ENCODE results near the gene DRAM1. TPM values are rescaled to one million over a fixed set of nuclear protein-coding genes. Genes with fewer than 3 reads are reported as not detected.
A peak's percentile ranks its signal among the peaks of the same experiment; 100 is the strongest.
"Not testable (repeated sequence)": the region's sequence is repeated elsewhere in the genome, so short reads cannot be mapped to it uniquely, and the experiment has no call there.

DRAM1 gene
- total and polyA plus RNA-seq, 9 of the 15 experiments (the other 6 are each of a cell fraction or from before 2014, with no cell fraction given) = 1.4 to 4.3 (median 2.7) TPM

- TF ChIP-seq ZBTB33 (CRISPR knock-in tag; IDR thresholded peaks at IDR 0.05) (no peak), KLF13 (tag; IDR thresholded peaks at IDR 0.05; ENCODE audit: borderline replicate concordance, low read depth) (no peak), CREB1 (IDR thresholded peaks at IDR 0.05) (no peak), CREB1 (CRISPR knock-in tag; IDR thresholded peaks at IDR 0.05) (no peak), EHMT2 (IDR thresholded peaks at IDR 0.05) (peak; percentile 16; the same call in 1 of the 2 replicates), KAT7 (CRISPR knock-in tag; IDR thresholded peaks at IDR 0.05; ENCODE audit: borderline replicate concordance) (0 out of 2 replicates have a peak, but pooled peaks have one; percentile 39), MAFF (IDR thresholded peaks at IDR 0.05; ENCODE audit: low read length) (no peak), CEBPZ (IDR thresholded peaks at IDR 0.05; ENCODE audit: borderline replicate concordance, low read depth, low read length) (no peak), ZNF311 (CRISPR knock-in tag; IDR thresholded peaks at IDR 0.05) (0 out of 2 replicates have a peak, but pooled peaks have one; percentile 65), ID3 (CRISPR knock-in tag; IDR thresholded peaks at IDR 0.05) (no peak), ID3 (tag; IDR thresholded peaks at IDR 0.05) (0 out of 2 replicates have a peak, but pooled peaks have one; percentile 32)
These were observed 21.4 kb upstream of the DRAM1 start (continued) for GRCh38 chr12:101855976-101856375.

- FAIRE-seq; intact Hi-C loops (cut with micrococcal nuclease); H3K4me2 ChIP-seq (ENCODE audit: insufficient read depth, low read length); H3K9me1 ChIP-seq (ENCODE audit: control insufficient read depth, insufficient read depth, low read length); H3K36me3 ChIP-seq (ENCODE audit: control insufficient read depth, insufficient read depth, low read length); H3K79me2 ChIP-seq (ENCODE audit: control insufficient read depth, insufficient read depth, low read length); CTCF ChIA-PET (ENCODE audit: low intra/inter-chr PET ratio); H3K9ac ChIP-seq (ENCODE audit: insufficient read depth in 1 of 2, low read depth in 2 of 2, low read length in 2 of 2); H3K4me3 ChIP-seq; H3K9me3 ChIP-seq (replicated peaks; ENCODE audit: control insufficient read depth, insufficient read depth, low read depth, low read length); in situ Hi-C loops (cut with MboI); ATAC-seq; H4K20me1 ChIP-seq (replicated peaks; ENCODE audit: control insufficient read depth, insufficient read depth, low read length); H3K27me3 ChIP-seq (ENCODE audit: control insufficient read depth in 2 of 2, insufficient read depth in 2 of 2, low read length in 2 of 2); DNase-seq (ENCODE audit: extremely low read depth in 1 of 4, low spot score in 3 of 4); BruUV-seq (replicated peaks): not testable (repeated sequence)
- POLR2A ChIA-PET = interaction anchor here (0.6 to 1.5 kb wide), 4 partner anchors 8 to 26 kb away, joined by 4 read pairs; partner anchors contain the start of genes DRAM1 and GNPTAB
- Histone ChIP-seq H3K27ac (ENCODE audit: extremely low read depth, low read depth, low read length) (peak overlapping the region; percentile 85; the same call in 2 of the 3 replicates), H2AFZ (ENCODE audit: low read depth, low read length) (peak overlapping the region; percentile 92; the same call in 1 of the 2 replicates), H3K4me1 (replicated peaks in 1 of 2; ENCODE audit: control insufficient read depth in 2 of 2, insufficient read depth in 2 of 2, low read length in 2 of 2) (peaks cover 19 to 37% of the 10 kb centered on the region in 2 experiments)
- 86% methylated on average over 5 of the region's 5 CpGs for WGBS (ENCODE audit: insufficient coverage, low coverage, missing lambda C conversion rate)
These were observed 20.8 kb upstream of the DRAM1 start for GRCh38 chr12:101856614-101857013.

Measured in K562 (cell line).